ENCODE results near the gene HMGB2. TPM values are rescaled to one million over a fixed set of nuclear protein-coding genes. Genes with fewer than 3 reads are reported as not detected.

HMGB2 gene
- total RNA-seq, 1 experiment from 2014 or later, result 278 TPM

GRCh38 chr4:173328236-173328901 lies 5.8 kb downstream of the HMGB2 start:
- Histone ChIP-seq H4K5ac (ENCODE audit: insufficient read length, low read depth, low read length) (no peak overlapping the region), H3K56ac (ENCODE audit: insufficient read length, low read depth, low read length) (no peak overlapping the region), H2AFZ (ENCODE audit: low read length) (no peak overlapping the region), H3K23ac (ENCODE audit: insufficient read length, low read depth, low read length) (no peak overlapping the region), H3K79me2 (ENCODE audit: insufficient read depth, low read length) (peaks cover 5% of the 10 kb centered on the region; the same call in 1 of the 2 replicates), H3K27ac (ENCODE audit: insufficient read length, low read depth, low read length) (no peak overlapping the region), H3K9me3 (ENCODE audit: control insufficient read depth, low read depth, low read length) (no peaks in the 10 kb centered on the region), H4K8ac (replicated peaks; ENCODE audit: insufficient read length, low read depth, low read length) (no peak overlapping the region), H2BK12ac (ENCODE audit: insufficient read length, low read depth, low read length) (no peak overlapping the region), H3K79me1 (ENCODE audit: insufficient read depth, low read depth, low read length, poor library complexity, severe bottlenecking) (no peaks in the 10 kb centered on the region), H3K4ac (ENCODE audit: low read depth, low read length) (no peak overlapping the region), H3K4me1 (ENCODE audit: insufficient read depth, low read length) (no peaks in the 10 kb centered on the region), H3K18ac (ENCODE audit: insufficient read length, low read depth, low read length) (no peak overlapping the region), H3K23me2 (ENCODE audit: insufficient read length, low read depth, low read length, poor library complexity, severe bottlenecking) (peaks cover 8% of the 10 kb centered on the region), H3K9ac (ENCODE audit: extremely low read depth, insufficient read length, low read length) (no peak overlapping the region), H2BK120ac (ENCODE audit: low read depth, low read length, poor library complexity, severe bottlenecking) (no peak overlapping the region), H2BK20ac (ENCODE audit: low read depth, low read length, poor library complexity, severe bottlenecking) (no peak overlapping the region), H4K20me1 (ENCODE audit: control insufficient read depth, insufficient read depth, insufficient read length) (no peaks in the 10 kb centered on the region), H3K4me2 (ENCODE audit: insufficient read depth, insufficient read length, low read length) (no peak overlapping the region), H3K14ac (ENCODE audit: insufficient read depth, low read length) (no peak overlapping the region), H2BK5ac (ENCODE audit: insufficient read length, low read length) (no peak overlapping the region), H4K91ac (ENCODE audit: insufficient read length, low read depth, low read length) (no peak overlapping the region), H2BK15ac (ENCODE audit: low read depth, low read length) (no peak overlapping the region), H3K27me3 (ENCODE audit: insufficient read depth, low read length) (no peaks in the 10 kb centered on the region), H2AK5ac (ENCODE audit: insufficient read length, low read length) (no peak overlapping the region), H3T11ph (ENCODE audit: low read length) (no peak overlapping the region)
- Mint-ChIP-seq H3K9me3 (peaks cover 0 to 2% of the 10 kb centered on the region in 2 experiments; a peak in 1 of 5 replicates), H3K4me1 (peaks cover 16 to 20% of the 10 kb centered on the region in 2 experiments), H3K27me3 (ENCODE audit: low read depth) (no peaks in the 10 kb centered on the region), H3K36me3 (ENCODE audit: insufficient read depth in 1 of 3, low read depth in 3 of 3) (peaks cover 28 to 65% (median 53%) of the 10 kb centered on the region in 3 experiments), H3K4me3 (no peak overlapping the region), H3K27ac (no peak overlapping the region)
- TF ChIP-seq, protein P1, sequence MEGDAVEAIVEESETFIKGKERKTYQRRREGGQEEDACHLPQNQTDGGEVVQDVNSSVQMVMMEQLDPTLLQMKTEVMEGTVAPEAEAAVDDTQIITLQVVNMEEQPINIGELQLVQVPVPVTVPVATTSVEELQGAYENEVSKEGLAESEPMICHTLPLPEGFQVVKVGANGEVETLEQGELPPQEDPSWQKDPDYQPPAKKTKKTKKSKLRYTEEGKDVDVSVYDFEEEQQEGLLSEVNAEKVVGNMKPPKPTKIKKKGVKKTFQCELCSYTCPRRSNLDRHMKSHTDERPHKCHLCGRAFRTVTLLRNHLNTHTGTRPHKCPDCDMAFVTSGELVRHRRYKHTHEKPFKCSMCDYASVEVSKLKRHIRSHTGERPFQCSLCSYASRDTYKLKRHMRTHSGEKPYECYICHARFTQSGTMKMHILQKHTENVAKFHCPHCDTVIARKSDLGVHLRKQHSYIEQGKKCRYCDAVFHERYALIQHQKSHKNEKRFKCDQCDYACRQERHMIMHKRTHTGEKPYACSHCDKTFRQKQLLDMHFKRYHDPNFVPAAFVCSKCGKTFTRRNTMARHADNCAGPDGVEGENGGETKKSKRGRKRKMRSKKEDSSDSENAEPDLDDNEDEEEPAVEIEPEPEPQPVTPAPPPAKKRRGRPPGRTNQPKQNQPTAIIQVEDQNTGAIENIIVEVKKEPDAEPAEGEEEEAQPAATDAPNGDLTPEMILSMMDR (conservative IDR thresholded peaks at IDR 0.05), result no peak
- no peak for DNase-seq
- WGBS (ENCODE audit: extremely low coverage, insufficient read length, low lambda C conversion rate), result no CpG with 5 or more reads among the region's 5 CpGs

All from H9 (cell line).